Measurements from ENCODE around the gene AS3MT.
A peak's percentile ranks its signal among the peaks of the same experiment; 100 is the strongest.

Gene AS3MT

DNA sequence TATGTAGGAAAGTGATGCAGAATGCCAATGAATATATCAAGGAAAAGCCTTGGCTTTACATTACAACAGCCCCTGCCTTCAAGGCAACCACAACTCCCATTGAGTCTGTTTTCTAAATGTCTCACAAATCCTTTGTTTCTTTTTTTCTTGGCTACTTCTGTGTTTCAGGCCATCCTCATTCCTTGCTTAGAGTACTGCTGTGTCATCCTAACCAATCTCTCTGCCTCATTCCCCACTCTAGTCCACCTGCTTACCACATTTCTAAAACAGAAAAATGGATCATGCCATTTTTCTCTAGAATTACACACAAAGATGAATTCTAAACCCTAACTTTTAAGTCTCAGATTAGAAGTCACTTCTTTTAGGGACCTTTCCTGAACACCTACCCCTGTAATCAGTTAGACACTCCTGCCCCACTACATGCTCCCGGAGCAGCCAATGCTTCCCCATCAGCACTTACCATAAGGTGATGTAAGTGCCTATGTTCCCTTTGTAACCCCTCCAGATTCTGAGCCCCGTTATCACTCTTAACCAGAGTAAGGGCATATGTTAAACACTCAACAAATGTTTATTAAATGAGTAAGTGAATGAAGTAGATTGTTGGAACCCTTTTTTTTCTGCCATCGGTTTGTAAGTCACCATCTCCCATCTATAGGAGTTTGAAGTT is 12.4 kb upstream of the AS3MT start:
- no peak for DNase-seq (ENCODE audit: low read depth)

DNA sequence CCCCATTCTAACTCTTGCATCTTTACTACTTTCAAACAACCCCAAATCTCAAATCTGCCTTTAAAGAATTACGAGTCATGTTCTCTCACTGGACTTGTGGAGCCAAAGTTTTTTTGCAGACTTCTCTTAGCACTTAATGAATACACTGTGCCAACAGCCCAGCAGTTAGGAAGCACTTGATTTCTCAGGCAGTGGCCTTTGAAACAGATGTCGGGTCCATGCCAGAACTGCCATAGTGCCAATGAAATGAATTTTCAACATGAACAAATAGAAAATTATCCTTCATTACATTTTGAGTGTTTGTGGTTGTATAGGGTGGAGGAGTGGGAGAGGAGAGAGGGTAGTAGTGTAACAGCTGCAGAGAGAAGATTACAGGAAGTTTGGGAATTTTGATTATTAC is 9.4 kb upstream of the AS3MT start:
- no peak for DNase-seq (ENCODE audit: low read depth)

DNA sequence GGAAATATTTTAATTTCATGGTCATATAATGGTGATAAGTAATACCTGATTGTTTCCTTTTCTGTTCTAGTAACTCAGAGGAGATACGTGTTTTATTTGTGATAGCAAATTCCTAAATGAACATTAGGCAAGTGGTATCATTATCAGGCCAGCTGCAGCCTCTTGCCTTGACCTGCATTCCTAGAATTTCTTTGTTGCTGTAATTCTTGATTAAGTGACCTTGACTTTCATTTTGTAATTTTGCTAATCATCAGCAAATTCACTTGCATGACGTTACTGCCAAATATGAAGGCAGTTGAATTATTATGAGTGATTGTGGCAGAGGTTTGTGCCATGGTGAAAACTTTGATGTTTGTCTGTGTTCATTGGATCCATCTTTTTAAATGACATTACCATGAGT is 5.6 kb upstream of the AS3MT start:
- DNase-seq (ENCODE audit: low read depth): no peak

DNA sequence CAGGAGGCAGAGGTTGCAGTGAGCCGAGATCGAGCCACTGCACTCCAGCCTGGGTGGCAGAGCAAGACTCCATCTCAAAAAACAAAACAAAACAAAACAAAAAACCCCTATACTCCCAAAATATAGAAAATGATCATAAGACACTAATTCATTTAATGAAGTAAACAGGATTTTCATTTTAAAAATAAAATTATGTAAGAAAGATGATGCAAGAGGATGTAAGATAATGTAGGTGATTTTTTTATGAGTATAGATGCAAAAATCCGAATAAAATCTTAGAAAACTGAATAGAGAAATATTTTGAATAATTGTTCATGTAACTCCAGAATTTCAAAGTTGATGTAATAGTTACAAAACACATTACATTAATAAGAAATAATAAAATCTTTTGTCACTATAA is 3.6 kb upstream of the AS3MT start:
- no peak for DNase-seq (ENCODE audit: low read depth)

DNA sequence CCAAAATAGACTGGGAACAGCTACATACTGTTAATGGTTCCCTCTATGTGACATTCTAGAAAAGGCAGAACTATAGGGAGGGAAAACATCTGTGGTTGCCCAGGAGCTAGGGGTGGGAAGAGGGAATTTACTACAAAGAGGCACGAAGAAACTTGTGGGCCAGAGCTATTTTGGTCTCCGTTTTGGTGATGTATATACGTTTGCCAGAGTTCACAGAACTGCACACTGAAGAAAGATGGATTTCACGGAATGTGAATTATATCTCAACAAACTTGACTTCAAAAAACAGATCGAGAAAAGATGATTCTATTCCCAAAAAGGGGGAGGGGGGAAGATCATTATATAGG is 386 bp upstream of the AS3MT start:
- DNase-seq (ENCODE audit: low read depth): no peak

DNA sequence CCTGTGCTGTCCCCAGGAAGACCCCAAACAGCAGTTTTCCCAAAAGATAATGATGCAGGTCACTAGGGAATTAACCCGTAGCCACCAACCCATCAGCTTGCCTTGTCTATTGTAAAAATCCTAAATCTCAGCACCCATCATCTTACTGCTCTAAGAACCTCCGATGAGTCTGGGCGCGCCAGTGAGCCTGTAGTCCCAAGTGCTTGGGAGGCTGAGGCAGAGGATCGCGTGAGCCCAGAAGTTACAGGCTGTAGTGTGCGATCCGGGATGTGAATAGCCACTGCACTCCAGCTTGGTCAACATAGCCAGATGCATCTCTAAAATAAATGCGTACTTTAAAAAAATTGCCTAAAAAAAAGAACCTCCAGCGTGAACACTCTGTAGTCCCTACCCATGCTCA is 951 bp downstream of the AS3MT start:
- DNase-seq (ENCODE audit: low read depth): no peak

DNA sequence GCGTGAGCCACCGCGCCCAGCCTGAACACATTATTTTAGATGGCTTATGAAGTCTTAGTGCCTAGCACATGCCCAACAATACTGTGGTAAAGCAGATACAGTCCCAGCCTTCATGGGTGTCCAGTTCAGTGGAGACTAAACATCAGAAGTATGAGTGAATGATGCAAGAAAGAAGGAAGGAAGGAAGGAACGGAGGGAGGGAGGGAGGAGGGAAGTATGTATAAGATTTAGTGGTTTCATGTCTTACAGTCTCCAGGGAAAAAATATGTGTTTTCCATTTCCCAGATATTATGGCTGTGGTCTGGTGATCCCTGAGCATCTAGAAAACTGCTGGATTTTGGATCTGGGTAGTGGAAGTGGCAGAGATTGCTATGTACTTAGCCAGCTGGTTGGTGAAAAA is 2.9 kb downstream of the AS3MT start:
- no peak for DNase-seq (ENCODE audit: low read depth)

DNA sequence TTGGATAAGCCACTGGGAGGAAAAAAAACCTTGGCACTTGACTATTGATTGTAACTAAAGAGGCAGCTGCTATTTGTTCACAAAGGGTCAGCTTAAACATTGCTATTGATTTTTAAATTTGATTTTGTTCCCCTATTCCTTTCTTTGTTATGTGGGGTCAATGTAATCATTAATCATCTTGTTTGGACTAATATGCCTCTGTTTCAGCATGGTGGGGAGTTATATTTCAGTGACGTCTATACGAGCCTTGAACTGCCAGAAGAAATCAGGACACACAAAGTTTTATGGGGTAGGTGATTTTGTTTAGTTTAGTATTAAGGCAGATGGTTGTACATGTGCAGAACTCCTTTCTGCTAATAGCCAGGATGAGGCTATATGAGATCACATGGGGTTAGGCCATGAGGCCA is 7.5 kb downstream of the AS3MT start:
- no peak for DNase-seq (ENCODE audit: low read depth)

DNA sequence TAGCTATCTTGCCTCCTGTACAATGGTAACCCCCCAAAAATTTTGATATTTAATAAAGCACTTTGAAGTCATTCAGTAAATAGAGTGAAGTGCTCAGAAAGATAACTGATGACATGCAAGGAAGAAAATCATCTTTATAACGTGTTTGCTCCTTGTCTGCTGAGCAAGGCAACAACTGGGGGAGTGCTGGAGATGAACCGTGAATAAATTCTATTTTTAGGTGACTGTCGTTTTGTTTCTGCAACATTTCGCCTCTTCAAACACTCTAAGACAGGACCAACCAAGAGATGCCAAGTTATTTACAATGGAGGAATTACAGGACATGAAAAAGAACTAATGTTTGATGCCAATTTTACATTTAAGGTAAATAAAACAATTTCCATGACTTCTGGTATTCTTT is 9.4 kb downstream of the AS3MT start:
- DNase-seq (ENCODE audit: low read depth): no peak

DNA sequence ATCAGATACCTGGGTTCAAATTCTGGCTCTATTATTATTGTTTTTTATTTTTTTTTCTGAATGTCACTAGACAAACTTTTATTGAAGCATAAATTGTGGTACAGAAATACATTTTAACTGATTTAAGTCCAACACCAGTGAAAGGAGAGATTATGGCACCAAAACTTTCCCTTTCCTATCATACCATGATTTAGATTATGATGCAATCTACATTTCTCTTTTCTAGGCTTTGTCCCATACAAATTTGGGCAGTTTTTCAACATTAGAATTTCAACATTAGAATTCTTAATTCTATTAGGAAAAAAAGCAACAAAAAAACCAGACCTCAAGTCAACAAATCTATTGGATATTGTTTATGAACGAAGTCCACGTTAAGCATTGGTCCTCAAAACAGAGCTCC is 11.0 kb downstream of the AS3MT start:
- no peak for DNase-seq (ENCODE audit: low read depth)

DNA sequence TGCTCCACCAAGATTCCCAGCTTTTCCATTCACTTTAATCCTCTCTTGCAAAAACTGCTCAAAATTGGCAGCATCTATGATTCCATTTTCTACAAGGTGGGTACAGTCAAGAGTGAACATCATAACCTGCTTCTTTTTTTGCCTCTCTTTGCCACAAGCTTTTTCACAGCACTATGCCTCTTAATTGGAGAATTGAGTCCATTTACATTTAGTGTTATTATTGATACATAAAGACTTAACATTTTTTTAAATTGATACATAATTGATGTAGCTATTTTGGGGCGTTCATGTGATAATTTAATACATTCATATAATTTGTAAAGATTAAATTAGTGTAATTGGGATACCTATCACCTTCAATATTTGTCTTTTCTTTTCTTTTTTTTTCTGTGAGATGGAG is 18.8 kb downstream of the AS3MT start:
- DNase-seq (ENCODE audit: low read depth): no peak

DNA sequence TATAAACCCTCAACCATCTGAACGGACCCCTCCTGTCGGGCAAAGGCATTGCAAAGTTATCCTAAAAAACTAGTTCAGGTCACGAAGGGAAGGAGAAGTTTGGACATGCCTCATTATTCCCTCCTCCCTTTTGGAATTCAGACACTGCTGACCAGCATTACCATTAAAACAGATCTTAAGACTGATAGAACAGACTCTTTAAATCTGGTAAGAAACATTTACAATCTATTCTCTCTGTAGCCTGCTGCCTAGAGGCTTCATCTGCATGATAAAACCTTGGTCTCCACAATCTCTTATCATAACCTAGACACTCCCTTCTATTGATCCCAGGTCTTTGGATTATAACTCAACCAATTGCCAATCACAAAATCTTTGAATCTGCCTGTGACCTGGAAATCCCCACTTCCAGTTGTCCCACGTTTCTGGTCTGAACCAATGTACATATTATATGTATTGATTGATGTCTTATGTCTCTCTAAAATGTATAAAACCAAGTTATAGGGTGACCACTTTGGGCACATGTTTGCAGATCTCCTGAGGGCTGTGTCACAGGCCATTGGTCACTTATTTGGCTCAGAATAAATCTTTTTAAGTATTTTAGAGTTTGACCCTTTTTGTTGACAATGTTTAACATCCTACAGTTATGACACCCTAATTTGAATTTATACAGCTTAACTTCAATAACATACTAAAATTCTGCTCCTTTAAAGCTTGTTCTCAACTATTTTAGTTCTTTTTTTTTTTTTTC is 25.4 kb downstream of the AS3MT start:
- DNase-seq (ENCODE audit: low read depth): no peak

DNA sequence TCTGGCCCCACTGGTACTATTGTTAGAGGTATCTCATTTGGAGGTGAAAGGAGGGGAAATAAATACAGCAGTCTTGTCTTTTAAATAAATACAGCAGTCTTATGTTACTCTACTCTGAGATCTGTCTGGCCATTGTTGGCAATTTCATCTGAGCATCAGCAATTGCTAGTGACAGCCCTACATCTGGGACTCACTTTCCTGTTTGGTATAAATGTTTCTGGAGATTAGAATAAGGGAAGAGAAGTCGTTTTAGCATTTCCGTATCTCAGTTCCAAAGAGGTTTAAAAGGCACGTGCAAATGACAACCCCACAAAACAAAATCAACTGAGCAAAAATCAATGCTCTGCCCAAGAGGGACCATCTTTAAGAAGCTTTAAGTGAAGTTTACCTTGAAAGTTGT is 30.7 kb downstream of the AS3MT start:
- no peak for DNase-seq (ENCODE audit: low read depth)

DNA sequence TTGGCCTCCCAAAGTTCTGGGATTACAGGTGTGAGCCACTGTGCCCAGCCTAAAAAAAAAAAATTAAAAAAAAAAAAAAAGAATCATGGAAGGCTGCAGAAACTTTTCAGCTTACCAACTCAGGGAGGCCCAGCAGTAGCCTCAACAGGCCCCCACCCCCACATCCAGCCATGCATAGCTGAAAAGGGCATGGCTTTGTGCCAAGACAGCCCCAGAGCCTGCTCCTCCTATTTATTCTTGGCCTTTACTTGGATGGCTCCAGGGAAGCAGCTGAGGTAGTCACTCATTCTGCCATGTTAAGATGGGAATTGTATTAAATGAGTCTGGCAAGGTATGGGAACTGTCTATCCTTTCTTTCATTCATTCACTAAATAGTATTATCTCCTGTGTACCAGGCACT is 35.1 kb downstream of the AS3MT start:
- DNase-seq (ENCODE audit: low read depth): no peak

DNA sequence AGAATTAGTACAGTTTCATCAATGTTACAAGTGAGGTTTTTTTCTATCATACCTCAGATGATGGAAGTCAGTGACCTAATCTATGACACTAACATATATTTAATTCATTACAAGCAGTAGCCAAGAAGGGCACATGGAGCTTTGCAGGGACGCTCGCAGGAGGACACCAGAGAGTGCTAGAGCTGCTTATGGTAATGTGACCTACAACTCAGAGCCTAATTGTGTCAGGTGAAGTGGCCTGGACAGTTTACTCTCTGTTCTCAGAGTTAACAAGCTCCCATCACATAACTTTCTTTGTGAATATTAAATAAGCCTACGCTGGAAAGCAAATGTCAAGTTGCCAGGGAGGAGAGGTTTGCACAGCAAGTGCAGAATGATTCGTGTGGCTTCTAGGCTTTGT is 37.2 kb downstream of the AS3MT start:
- no peak for DNase-seq (ENCODE audit: low read depth)

DNA sequence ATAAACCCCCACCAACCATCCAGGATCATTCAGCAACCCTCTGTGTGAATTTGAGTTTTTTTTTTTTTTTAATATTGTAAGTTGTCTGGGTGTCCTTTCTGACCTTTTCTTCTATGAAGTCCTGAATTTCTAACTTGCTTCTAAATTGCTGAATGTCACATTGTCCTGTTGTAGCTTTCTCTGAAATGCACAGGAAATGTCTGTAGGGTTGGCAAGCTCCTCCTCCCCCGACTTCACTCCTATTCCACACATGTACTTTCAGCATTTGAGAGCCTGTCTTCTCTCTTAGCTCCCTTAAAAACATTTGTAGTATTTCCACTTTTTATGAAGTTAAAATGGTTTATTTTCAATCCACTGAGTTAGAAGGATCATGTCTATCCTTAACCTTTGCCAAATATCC is 45.5 kb downstream of the AS3MT start:
- DNase-seq (ENCODE audit: low read depth): no peak

DNA sequence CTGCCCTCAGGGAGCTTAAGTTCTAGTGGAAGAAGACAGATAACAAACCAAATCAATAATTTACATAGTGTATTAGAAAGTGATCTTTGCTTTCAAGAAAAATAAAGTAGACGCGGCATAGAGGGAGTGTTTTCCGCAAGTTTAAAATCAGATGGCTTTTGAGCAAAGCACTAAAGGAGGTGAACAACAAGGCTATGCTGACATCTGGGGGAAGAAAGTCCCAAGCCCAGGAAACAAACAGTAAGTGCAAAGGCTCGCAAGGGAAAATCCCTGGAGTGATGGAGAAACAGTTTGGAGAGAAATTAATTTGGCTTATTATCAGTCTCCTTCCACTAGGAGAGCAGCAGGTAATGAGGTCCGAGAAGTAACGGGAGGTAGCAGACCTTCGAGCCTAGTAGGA is 46.9 kb downstream of the AS3MT start:
- DNase-seq (ENCODE audit: low read depth): no peak

DNA sequence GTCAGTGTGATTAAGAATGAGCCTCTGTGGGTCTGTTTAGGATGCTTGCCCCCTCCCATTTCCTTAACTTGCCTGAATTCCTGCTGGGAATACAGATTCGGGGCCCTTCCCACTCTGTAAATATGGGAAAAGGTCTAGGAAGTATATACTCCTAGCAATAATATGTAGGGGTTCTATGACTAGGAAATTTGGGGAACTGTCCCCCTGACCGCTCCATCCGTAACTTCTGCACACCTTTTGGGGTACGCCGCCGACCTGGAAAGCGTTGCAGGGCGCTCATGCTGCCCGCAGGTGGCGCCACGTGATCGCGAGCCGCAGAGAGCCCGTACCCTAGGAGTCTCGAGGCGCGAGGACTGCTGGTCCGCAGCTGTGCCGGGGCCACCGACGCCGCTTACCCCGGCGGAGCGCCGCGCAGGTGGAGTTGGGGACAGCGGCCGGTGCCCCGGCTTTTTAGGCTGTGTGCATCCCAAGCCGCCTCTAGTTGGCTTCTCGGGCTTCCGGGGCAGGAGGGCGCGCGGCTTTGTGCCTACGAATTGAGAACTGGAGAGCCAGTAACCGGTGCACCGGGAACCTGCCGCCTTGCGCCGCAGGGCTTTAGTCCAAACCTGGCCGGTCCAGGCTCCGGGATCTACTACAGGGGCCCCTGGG is 48.2 kb downstream of the AS3MT start:
- DNase-seq (ENCODE audit: low read depth): peak; percentile 71

DNA sequence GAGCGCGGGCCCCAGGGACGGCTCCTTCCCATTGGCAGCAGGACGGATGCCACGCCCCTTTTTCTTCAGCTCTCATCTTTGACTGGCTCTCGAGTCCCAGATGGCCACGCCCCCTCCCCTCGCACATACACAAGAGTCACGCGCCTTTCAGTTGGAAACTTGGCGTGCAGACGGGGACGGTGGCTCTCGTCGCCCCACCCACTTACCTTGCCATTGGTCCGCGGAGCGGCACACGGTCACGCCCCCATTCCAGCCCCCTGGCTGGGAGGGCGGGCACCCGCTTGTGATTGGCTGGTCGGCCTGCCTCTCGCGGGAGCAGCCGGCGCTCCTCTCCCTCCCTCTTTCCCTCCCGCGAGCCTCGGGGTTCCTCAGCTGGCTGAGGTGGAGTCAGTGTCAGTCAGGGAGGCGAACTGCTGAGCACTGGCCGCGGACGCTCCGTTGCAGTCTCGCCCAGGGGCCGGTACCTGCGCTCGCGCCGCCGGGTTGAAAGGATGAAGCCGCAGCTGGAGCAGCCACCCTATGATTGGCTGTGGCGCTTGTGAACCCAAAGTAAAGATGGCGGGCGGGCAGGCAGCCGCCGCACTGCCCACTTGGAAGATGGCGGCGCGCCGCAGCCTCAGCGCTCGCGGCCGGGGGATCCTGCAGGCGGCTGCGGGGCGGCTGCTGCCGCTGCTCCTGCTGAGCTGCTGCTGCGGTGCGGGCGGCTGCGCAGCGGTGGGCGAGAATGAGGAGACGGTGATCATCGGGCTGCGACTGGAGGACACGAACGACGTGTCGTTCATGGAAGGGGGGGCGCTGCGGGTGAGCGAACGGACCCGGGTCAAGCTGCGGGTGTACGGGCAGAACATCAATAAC is 48.9 kb downstream of the AS3MT start, which contains the start of gene CNNM2:
Gene CNNM2, plus strand, starts transcription at position 333 of the 855 bp plus-strand sequence. Its CDS starts 187 bp downstream, at position 520.
- DNase-seq (ENCODE audit: low read depth): peak; percentile 99

DNA sequence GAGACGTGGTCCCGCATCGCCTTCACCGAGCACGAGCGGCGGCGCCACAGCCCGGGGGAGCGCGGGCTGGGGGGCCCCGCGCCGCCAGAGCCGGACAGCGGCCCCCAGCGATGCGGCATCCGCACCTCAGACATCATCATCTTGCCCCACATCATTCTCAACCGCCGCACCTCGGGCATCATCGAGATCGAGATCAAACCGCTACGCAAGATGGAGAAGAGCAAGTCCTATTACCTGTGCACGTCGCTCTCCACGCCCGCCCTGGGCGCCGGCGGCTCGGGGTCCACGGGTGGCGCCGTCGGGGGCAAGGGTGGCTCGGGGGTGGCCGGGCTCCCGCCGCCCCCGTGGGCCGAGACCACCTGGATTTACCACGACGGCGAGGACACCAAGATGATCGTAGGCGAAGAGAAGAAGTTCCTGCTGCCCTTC is 49.6 kb downstream of the AS3MT start:
- peak; percentile 4 for DNase-seq (ENCODE audit: low read depth)

DNA sequence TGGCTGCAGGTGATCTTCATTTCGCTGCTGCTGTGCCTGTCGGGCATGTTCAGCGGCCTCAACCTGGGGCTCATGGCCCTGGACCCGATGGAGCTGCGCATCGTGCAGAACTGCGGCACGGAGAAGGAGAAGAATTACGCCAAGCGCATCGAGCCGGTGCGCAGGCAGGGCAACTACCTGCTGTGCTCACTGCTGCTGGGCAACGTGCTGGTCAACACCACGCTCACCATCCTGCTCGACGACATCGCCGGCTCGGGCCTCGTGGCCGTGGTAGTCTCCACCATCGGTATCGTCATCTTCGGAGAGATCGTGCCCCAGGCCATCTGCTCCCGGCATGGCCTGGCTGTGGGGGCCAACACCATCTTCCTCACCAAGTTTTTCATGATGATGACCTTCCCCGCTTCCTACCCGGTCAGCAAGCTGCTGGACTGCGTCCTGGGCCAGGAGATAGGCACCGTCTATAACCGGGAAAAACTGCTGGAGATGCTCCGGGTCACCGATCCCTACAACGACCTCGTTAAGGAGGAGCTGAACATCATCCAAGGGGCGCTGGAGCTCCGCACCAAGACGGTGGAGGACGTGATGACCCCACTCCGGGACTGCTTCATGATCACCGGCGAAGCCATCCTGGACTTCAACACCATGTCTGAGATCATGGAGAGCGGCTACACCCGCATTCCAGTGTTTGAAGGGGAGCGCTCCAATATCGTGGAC is 50.1 kb downstream of the AS3MT start:
- peak; percentile 8 for DNase-seq (ENCODE audit: low read depth)

All from stimulated activated CD8-positive, alpha-beta memory T cell treated with anti-CD3 and anti-CD28 coated beads, Interleukin-4, amount 100 ng/mL, for 24 hours (primary cell).